ENCODE results near the gene TP53RK.

GRCh38 chr20:46694484-46694883 is 5.2 kb upstream of the TP53RK start:
- TF ChIP-seq CTCF (IDR thresholded peaks at IDR 0.05) (no peak), EP300 (IDR thresholded peaks at IDR 0.05) (no peak), POLR2A (IDR thresholded peaks at IDR 0.05) (no peak), POLR2AphosphoS5 (IDR thresholded peaks at IDR 0.05) (no peak)

All from suprapubic skin (tissue), 4 donors.